Eye (tissue), 1 donor: ENCODE data around the gene PRCC.

Source experiments
- DNase-seq: peaks from one replicate; pipeline ENCODE4 v3.0.0-alpha.2; 2015

Gene PRCC

DNA sequence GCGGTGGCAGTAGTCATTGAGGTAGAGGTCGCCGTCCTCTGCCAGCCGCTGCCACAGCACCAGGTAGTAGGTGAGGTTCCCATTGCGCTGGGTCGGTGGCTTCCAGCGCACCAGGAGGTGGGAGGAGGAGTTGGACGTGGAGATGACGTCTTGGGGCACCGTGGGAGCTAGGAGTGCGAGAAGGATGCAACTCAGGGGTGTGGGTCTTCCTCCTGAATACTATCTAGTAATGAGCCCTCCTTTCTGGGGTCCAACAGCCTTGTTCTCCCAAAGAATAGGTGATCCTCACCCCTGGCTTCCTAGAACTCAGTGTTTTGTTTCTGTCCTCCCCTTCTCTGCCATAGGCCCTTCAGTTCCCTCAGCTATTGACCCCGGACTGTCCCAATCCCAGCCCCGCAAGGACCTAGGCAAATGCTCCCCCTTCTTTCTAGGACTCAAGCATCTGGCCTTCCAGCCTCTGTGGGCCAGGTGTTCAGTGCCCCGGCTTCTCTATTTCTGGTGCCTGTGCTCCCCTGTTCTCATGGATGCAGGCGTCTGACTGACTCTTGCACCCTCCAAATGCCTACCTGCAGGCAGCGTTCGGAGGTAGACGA, 78.7 kb downstream of the PRCC start:
- no peak for DNase-seq

DNA sequence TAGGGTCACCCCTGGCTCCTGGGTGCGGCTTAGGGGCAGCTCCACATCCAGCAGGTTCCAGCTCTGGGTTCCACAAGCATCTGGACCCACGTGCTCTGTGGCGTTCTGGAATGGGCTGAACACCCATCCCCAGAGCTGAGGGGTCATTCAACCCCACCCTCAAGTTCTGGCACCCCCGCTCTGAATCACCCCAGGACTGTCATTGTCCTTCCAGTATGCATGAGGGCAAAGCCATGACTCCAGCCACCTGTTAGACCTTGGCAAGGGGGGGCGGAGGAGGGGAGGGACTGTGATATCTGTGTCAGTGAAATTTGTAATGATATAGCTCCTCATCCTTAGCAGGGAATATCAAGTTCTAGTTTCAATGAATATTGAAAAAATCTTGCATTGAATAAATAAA, 79.3 kb downstream of the PRCC start:
- DNase-seq: no peak

DNA sequence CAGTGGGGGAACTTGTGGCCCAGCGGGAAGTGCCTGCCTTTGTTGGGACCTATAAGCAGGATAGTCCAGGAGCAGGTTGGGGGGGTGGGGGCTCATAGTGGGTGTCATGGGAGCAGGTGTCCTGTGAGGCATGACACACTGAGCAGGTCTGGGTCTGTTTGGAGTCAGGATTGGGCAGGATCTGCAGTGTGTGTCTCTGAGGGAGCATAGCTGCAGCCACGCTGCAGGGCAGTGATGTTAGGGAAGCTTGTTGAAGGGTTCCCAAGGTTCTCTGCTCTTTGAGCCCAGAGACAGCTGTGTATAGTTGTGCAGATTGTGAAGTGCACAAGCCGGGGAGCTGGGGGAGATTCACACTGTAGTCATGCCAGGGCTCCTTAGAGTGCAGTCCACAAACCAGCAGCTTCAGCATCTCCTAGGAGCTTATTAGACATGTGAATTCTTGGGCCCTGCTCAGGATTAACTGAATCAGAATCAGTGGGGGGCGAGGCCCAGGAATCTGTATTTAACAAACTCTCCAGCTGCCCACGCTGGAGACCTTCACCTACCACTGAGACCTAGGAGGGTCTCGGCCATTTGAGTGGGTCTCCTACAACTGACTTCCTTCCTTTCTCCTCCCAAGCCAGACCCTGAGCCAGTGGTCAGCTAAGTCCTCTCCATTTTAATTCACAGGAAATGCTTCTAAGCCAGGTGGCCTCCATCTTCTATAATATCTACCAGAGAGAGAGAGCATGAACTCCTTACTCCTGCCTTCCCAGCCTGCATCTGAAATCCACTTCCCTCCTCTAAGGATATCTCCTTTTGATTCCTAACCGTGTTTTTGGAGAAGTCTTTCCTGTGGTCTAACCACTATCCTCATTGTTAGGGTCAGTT, 80.5 kb downstream of the PRCC start:
- DNase-seq: no peak

DNA sequence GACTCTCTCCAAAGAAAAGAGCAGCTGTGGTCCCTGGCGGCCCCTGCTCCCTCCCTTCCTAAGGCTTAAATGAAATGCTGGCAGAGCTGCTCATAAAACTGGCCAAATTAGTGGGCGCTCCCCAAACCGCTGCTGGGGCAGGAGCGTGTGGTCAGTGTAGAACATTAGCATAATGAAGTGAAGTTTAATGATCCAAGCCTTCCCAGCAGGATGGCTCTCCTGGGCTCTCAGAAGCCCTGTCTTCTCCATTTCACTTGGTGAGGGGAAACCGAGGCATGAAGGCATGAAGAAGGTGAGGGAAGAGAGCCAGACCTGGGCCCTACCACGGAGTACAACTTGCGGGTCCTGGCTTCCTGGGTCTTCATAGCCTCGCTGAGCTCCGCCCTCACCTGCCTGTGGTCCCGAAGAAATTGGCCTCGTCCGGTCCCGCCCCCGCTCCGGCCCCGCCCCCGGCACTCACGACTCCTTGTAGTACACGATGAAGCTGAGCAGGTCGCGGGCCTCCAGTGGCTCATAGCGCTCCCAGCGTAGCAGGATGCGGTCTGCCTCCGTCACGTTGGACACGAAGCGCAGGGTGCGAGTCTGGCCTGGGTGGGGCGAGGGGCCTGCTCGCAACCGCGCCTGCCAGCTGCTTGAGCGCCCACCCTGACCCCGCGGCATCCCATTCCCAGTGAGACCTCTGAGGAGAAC, 81.3 kb downstream of the PRCC start:
- peak; percentile 38 for DNase-seq

DNA sequence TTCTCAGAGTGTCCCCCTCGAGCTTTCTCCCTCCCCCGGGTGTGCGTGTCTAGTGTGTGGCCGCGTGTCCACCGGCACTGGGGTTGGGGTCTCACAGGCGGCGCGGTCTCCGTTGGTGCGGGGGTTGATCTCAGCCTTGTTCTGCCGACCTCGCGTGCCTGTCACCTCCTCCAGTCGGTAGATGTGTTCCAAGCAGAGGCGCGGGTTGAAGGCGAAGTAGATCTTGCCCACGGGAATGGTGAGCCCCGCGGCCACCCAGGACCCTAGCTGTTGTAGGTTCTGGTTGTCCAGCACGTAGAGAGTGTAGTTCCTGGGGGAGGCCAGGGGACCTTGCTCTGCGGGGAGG, 81.8 kb downstream of the PRCC start:
- no peak for DNase-seq
